NCI-H82 (cell line): Measurements from ENCODE around the gene CSF1.
"Not testable (repeated sequence)": the region's sequence is repeated elsewhere in the genome, so short reads cannot be mapped to it uniquely, and the experiment has no call there.

Experiments used
- DNase-seq: peaks from one replicate; lab custom pipeline; 2025; lab: John Stamatoyannopoulos, UW

The CSF1 gene, protein sequence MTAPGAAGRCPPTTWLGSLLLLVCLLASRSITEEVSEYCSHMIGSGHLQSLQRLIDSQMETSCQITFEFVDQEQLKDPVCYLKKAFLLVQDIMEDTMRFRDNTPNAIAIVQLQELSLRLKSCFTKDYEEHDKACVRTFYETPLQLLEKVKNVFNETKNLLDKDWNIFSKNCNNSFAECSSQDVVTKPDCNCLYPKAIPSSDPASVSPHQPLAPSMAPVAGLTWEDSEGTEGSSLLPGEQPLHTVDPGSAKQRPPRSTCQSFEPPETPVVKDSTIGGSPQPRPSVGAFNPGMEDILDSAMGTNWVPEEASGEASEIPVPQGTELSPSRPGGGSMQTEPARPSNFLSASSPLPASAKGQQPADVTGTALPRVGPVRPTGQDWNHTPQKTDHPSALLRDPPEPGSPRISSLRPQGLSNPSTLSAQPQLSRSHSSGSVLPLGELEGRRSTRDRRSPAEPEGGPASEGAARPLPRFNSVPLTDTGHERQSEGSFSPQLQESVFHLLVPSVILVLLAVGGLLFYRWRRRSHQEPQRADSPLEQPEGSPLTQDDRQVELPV

DNA sequence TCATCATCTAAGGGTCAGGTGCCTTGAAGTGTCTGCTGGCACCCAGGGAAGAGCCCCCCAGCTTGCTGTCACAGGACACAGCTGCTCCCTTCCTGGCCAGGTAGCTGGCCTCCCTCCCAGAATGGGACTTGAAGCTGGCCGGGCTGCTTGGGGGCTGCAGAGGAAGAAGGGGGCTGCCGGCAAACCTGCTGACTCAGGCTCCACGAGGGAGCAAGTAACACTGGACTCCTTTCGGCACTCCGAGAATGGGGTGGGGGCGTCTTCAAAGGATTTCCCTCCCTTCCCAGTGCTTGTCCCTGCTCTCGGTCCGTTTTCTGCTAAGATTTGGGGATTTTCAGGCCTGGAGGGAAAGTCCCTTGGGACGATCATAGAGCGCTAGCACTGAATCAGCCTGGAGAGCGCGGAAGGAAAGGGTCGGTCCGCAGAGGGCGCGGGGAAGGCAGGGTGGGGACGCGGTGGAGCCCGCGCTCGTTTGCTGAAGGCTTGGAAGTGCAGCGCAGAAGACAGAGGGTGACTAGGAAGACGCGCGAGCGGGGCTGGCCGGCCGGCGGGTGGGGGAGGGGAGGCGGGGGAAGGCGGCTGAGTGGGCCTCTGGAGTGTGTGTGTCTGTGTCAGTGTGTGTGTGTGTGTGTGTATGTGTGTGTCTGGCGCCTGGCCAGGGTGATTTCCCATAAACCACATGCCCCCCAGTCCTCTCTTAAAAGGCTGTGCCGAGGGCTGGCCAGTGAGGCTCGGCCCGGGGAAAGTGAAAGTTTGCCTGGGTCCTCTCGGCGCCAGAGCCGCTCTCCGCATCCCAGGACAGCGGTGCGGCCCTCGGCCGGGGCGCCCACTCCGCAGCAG is at the start of gene CSF1:
TSS of gene CSF1 (plus strand) at position 727 of the 840 bp plus-strand sequence. CDS start 175 bp downstream, outside the sequence.
- DNase-seq, result peak; percentile 49

DNA sequence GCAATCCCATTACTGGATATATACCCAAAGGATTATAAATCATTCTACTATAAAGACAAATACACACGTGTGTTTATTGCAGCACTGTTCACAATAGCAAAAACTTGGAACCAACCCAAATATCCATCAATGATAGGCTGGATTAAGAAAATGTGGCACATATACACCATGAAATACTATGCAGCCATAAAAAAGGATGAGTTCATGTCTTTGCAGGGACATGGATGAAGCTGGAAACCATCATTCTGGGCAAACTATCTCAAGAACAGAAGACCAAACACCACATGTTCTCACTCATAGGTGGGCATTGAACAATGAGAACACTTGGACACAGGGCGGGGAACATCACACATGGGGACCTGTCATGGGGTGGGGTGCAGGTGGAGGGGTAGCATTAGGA is 49.0 kb upstream of the CSF1 start:
- DNase-seq, result not testable (repeated sequence)

DNA sequence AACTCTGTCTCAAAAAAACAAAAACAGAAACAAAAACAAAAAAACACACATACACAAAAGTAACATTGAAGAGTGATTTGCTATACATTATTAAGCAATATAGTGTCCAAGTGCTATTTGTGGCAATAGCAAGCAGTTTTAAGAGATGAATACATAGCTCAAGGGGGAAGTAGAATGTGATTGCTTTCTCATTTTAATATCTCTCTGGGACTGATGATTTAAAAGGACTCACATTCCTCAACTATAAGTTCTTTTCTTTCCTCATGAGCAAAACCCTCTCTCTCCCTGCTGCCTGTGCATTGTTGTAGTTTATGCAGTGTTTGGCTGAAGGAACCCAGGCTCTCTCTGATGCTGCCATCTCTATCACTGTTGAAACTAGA is 47.0 kb upstream of the CSF1 start:
- DNase-seq, result no peak

DNA sequence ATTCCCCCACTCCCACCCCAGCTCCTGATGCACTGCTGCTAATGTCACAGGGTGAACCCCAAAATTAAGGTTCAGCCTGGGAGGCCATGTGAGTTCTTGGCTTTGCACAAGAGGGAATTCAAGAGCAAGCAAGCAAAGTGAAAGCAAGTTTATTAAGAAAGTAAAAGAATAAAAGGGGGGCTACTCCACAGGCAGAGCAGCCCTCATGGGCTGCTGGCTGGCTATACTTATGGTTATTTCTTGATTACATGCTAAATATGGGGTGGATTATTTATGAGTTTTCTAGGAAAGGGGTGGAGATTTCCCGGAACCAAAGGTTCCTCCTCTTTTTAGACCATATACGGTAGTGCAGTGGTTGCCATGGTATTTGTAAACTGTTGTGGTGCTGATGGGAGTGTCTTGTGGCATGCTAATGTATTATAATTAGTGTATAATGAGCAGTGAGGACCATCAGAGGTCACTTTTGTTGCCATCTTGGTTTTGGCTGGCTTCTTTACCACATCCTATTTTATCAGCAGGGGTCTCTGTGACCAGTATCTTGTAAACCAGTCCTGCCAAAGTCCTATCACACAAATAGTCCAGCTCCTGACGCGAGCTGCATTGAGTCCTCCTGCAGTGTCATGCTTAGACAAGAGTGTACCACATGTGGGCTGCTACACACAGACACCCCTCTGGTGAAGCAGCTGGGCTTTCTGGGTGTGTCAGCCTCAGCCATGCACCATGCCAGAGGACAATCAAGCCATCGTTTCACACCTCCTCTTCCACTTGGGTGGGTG is 46.4 kb upstream of the CSF1 start:
- DNase-seq, result no peak

DNA sequence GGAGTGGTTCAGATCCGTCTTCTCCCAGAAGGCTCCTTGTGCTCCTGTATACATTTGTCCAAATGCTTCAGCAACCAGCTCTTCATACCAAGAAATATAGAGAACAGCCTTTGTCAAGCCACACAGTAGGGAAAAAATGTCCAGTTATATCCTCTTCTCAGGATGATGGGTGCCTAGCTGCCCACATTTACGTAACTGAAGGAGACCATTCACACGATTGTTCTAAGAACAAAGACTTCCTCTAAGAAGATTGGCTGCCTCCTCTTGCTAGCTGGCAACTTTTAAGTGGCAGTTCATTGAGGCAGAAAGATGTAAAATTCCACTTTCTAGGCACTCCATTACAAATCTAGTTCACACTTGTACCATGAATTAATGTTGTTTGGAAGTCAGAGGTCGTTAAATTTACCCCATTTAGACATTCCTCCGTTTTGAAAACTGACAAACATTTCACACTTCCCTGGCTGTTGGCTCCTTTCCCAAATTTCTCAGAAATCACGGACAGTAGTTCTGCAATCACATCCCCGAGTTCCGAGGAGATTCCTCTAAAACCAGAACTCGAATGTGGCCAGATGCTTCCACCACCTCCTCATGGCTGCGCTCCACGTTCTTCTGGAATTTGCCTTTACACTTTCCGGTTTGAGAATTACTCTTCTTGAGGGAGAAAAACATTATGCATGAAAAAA is 45.6 kb upstream of the CSF1 start:
- DNase-seq, result no peak

DNA sequence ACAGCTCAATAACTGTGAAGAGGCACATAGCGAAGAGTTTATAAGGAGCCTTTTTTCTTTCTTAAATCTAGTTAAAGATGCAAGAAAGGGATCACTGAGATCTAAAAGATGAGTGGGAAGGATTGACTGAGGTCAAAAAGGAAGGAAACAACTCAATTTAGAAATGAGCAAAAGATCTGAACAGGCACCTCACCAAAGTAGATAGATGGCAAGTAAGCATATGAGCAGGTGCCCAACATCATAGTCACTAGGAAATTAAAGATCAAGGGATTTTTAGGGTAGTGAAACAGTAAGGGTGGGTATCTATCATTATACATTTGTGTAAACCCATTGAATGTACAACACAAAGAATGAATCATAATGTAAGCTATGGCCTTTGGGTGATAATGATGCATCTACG is 44.6 kb upstream of the CSF1 start:
- DNase-seq, result no peak

DNA sequence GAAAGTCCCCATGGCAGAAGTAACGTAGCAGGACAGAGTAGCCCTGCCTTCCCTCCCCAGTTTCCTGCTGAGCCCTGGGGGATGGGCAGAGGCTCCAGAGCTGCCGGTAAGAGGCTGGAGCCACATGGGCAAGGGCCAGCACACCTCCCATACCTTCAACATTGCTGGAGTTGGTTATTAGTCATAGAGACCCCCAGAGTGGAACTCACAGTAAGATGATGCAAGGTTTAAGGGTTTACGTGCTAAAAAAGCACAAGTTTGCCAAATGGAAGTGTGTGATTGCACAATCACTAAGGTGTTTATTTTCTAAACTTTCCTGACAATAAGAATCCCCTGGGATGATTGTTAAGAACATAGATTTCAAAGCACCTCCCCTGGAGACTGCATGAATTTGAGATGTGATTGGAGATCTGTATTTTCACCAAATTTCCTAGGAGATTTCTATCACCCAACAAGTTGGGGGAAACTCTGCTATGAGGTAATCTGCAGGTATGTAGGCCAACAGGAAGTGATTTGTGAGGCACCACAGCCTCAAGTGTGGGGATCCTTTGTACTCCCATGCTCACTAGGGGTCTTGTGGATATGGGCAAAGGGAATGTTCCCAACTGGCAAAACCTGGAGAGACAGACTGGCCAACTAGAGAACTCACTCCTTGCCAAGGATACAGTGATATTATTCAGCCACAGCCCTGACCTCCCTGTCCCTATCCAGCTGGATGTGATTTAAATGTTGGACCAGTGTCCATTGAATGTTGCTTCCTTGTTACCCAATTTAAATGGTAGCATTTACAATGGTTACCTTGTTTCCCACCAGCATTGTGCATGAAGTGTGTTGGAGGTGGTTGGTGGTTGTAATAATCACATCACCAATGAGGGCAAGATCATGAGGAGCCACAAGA is 37.1 kb upstream of the CSF1 start:
- no peak for DNase-seq

DNA sequence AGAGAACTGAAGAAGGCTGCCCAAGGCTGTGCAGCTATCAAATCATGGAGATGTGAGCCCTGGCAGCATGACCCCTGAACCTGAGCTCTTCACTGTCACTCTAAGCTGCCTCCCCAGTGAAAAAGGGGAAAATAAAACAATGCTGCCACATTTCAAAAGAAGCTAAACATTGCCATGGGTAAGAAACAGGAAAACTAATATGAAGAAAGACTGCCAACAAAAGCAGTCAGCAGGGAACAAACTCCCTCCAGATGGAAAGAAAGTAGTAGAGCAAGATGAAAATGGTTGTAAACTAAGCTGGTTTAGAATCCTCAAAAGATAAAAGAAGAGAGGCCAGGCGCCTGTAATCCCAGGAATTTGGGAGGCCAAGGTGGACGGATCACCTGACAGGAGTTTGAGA is 36.2 kb upstream of the CSF1 start:
- DNase-seq, result no peak

DNA sequence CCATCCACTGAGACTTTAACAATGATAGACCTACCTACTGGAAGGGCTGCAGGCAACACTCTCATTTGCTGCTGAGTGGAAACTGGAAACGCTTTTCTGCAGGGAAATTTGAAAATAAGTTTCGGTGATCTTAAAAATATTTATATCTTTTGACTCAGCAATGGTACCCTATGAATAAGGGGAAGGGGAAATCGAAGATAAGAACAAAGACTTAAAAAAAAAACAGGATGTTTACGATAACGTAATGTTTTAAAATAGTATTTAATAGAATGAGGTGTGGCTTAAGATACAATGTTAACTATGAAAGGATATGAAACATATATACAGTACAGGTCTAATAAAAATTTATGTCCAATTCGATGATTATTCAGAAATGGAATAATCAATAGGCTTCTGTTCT is 34.8 kb upstream of the CSF1 start:
- DNase-seq, result no peak

DNA sequence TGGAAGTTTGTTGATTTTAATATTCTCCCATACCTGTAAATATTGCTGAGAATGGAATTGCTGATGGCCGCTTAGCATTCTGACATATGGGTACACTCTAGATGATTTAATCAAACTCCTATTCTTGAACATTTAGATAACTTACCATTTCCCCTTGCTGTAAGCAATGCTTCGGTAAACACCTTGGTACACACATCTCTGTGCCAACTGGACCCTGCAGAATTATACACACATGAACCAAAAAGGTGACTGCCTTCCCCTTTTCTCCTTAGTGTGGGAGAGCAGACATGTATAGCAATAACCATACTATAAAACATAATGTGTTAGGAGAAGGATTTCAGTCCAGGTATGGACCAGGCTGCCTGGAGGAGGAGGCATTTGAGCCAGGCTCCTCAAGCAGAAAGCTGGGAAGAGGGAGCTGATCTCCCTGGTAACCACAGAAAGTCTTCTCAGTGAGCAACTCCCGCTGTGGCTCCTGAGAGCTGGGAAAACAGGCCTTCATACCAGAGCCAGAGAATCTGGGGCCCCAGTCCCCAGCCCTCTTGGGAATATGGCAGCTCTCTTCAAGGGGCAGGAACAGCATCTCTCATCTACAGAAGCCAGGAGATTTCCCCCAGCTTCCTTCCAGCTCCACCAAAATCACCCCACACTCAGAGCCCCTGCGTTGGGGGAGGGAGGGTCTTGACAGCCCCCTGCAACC is 33.9 kb upstream of the CSF1 start:
- no peak for DNase-seq

DNA sequence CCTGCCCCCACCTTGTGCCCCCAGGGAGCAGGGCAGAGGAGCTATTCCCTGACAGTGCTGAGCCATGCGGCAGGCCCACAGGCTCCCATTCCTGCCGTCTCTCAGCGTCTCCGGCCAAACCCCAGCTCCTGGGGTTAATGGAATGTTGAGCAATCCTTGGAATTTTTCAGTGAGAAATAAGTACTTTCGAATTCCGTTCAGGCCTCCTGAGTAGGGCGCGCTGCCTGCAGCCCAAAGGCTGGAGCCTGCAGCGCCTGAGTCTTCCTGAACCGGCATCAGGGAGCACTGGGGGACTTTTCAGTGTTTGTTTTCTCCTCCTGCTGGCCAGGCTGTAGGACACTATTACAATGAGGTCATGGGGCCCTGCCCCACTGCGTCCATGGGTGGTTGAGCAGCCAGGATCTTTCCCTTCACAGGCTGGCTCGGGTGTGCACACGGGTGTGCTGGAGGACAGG is 33.3 kb upstream of the CSF1 start:
- DNase-seq, result no peak

DNA sequence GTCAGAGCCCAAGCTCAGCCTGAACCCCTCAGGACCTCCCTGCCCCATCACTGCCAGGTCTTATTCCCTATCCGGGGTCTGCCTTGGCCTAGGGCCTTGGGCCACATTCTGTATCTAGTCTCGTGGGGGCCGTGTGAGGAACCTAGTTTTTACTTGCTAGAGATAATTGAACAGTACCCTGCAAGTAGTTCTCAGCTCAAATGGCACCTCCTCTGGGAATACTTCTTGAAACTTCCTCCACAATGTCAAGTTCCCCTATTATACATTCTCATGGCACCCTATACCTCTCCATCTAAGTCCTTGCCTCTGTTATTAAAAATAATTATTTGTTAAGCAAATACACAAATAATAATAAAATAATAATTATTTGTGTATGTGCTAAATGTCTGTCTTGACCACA is 32.9 kb upstream of the CSF1 start:
- no peak for DNase-seq

DNA sequence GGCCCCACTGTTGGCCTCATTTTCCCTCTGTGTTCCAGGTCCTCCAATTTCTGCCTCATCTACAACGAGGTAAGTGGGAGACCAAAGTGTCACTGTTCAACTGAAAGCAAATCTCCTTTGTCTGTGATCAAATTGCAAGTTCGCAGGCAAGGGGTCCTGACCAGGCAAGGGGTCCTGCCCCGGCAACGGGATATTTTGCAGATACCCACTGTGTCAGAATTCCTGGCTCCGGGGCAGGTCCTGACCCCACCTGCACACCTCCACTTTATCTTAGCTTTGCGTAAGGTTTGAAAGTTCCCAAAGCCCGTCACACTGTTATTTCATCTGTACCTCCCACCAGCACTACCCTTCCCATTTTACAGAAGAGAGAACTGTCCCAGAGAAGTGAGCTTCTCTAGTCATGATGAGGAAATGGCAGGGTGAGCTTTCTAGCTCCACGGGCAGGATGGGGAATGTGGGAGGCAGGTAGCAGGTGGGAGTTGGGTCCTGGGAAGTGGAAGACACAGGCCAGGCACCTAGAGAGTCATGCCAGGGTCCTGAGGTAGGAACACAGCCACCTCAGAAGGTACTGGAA is 32.0 kb upstream of the CSF1 start:
- no peak for DNase-seq

DNA sequence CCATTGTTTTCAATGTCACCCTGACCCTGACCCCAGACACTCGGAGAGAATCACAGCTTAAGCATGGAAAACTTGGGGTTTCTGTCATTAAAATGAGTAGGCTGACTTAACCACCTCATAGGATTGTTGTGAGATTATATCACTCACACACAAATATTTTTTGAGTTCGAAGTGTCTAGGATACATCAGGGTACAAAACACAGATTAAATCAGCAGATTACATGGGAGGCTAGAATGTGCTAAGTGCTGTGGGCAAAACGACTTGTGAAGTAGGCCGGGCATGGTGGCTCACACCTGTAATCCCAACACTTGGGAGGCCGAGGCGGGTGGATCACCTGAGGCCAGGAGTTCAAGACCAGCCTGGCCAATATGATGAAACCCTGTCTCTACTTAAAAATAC is 31.3 kb upstream of the CSF1 start:
- DNase-seq, result not testable (repeated sequence)

DNA sequence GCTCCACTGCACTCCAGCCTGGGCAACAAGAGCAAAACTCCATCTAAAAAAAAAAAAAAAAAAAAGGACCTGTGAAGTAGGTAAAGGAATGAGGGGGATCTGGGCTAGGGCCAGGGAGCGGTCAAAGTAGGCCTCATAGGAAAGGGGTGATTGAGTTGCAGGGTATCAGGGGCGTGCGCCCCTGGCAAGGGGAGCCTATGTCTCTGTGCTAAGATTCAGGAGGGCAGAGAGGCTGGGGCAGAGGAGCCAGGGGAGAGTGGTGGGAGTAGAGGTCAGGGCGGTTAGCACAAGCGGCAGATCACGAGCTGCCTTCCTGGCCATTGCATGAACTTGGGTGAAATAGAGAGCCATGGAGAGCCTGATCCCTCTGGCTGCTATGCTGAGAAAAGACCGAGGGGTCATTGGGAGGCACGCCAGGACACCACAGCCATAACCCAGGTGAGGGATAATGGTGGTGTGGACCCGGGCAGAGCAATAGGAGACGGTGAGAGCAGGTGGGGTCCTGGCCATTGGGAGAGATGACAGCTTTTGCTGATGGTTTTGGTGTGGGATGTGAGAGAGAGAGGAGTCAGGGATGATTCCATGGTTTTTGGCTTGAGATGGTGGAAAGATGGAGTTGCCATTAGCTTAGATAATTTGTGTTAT is 30.6 kb upstream of the CSF1 start:
- no peak for DNase-seq

DNA sequence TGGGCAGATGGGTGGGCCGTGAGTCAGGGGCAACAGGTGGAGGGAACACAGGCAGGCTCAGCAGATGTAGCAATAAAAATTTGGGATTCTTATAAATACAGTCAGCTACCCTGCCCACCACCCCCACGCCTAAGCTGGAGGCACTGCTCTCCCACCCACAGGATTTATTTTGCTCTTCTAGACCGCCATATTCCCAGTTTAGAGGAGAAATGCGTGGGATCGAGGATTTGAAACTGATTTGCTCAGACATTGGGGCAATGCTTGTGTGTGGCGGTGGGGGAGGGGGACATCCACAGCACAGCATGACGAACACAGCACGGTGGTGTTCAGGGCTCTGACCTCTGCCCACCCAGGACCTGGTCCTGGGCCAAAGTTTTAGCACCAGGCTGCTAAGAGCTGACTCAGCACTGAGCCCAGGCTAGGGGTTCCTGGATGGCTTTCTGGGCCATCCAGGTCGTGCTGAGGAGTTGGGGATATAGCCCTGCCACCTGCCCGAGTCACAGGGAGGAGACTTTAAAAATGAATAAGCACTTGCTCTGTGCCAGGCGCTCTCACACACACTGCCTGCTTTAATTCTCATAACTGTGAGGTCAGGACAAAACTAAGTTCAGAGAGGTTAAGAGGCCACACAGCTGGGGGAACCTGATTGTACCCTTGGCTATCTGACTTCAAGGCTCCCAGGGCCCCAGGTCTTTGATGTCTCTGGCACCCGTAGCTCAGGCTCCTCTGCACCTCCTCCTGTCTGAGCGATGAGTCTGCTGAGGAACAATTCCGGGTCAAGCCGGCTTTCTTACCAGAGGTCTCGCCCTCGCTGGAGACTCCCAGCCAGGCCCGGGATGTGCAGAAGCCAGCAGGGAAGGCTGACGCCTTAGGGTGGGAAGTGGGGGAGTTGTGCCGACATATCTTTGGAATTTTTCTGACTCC is 29.4 kb upstream of the CSF1 start:
- DNase-seq, result no peak

DNA sequence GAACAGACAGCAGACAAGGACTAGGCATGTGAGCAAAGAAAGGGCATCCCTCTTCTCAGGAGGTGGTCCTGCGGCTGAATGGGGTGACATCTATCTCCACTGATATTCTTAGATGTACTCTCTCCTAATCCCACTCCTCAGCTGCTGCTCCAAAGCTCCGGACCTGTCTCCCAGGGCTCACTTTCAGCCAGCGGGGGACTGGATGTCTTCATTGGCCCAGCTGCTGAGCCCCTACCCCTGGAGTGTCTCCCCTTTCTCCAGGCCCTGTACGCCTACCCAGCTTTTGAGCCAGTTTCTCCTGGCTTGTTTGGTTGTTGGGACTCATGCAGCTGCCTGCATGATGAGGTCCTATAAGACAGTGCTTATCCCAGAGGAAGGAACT is 28.8 kb upstream of the CSF1 start:
- no peak for DNase-seq
